T-helper 2 cell treated with Interferon-gamma antibody and Interleukin-4, amounts not matched to agents 5 μg/mL and 100 μg/mL, for 36 hours (primary cell): ENCODE measurements around the gene PHLDB1.

Experiments used
- DNase-seq: peaks from one replicate; pipeline ENCODE4 v3.0.0; 2021; ENCODE audit warnings: low spot score
- H3K27ac Mint-ChIP-seq: one replicate; pipeline ENCODE4 v1.8.0; 2021; ENCODE audit warnings: mild to moderate bottlenecking, mixed read lengths
- H3K27me3 Mint-ChIP-seq: one replicate; pipeline ENCODE4 v1.8.0; 2021; ENCODE audit warnings: low read depth, mixed read lengths
- H3K36me3 Mint-ChIP-seq: one replicate; pipeline ENCODE4 v1.8.0; 2021; ENCODE audit warnings: low read depth, mixed read lengths
- H3K4me1 Mint-ChIP-seq: one replicate; pipeline ENCODE4 v1.8.0; 2021; ENCODE audit warnings: low read depth, mixed read lengths
- H3K4me3 Mint-ChIP-seq: one replicate; pipeline ENCODE4 v1.8.0; 2022; ENCODE audit warnings: mild to moderate bottlenecking, moderate library complexity, mixed read lengths
- H3K9me3 Mint-ChIP-seq: one replicate; pipeline ENCODE4 v1.8.0; 2021; ENCODE audit warnings: mixed read lengths

Gene PHLDB1

DNA sequence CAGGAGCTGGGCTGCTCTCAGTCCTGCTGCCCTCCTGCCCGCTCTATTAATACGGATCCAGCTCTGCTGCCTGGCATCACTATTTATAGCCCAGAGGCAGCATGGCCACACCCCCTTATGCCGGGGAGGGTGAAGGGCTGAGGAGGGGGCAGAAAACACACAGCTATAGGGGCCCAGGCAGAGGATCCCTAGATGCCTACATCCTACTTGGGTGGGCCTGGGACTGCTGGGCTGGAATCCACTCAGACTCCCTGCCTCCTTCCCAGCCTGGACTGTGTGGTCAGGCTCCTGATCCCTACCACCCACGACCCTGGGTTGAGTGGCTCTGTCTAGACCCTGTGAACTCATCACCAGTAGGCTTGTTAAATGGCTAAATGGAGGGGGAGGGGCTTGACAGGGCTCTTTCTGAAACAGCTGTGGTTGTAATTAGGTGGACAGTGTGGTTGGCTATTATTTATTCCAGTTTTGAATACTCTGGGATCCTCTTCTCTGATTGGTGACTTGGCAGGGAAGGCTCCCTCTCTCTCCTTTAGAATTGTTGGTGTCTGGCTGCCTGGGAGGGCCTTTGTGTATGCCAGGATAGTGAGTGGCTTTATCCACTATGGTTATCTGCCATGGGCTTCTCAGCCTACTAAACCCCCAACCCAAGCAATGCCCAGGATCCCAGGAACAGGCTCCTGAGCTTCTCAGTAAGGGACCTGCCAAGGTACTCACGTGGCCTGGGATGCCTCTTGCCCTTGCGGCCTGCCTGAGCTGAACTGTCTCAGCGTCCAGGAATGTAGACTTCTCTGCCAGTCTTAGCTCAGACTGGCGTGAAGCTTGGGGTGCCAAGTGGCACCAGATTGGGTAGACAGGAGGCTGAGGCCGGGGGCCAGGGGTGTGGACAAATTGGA, 15.2 kb downstream of the PHLDB1 start:
- peaks cover 1% of the 10 kb centered on the region for H3K4me1 Mint-ChIP-seq
- peaks cover 28% of the 10 kb centered on the region for H3K27me3 Mint-ChIP-seq
- no peak overlapping the region for H3K27ac Mint-ChIP-seq
- H3K36me3 Mint-ChIP-seq: no peaks in the 10 kb centered on the region
- H3K4me3 Mint-ChIP-seq: no peak overlapping the region
- no peaks in the 10 kb centered on the region for H3K9me3 Mint-ChIP-seq
- DNase-seq: no peak

DNA sequence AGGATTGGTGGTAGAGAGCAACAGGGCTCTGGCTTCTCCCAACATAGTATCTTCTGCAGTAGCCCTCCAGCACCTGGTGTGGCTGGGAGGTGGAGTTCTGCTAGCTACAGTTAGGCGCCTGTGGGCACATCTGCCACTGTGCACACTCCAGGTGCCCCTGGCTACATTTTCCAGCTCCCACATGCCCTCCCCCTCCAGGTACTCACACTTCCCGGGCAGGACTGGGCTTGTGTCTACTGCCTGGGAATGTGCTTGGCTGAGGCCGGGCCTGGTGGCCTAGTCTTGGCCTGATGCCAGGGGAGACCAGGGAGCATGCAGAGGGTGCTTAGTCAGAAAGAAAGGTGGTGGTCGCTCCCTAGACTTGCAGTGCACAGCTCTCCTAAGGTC, 15.8 kb downstream of the PHLDB1 start:
- Mint-ChIP-seq H3K4me1 (peaks cover 1% of the 10 kb centered on the region), H3K36me3 (no peaks in the 10 kb centered on the region), H3K4me3 (no peak overlapping the region), H3K9me3 (no peaks in the 10 kb centered on the region), H3K27ac (no peak overlapping the region), H3K27me3 (peaks cover 28% of the 10 kb centered on the region)
- no peak for DNase-seq

DNA sequence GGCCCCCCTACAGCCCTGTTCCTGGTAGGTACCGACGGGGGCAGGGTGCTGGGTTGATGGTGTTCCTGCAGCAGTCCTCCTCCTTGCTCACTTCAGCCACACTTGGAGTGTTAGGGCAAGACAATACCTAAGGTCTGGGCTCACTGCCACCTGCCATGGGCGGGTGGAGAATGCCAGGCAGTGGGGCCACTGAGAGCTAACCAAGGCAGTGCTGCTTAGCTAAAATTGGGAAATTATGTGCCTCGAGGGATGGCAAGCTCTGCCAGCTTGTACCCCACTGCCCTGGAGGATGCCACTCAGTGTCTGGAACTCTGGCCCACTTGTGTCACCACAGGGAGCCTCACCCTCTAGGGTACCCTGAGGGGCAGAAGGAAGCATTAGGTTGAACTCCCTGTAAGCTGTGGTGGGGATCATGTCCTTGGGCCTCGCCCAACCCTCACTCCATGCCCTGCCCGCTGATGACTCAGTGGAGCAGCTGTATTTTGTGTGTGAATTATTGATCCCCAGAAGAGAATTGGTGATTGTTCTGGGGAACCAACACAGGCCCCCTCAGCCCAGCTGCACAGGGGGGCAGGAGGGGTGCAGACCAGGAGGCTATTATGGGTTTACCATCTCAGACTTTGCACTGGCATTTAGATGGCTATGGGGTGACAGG, 17.7 kb downstream of the PHLDB1 start:
- no peak overlapping the region for H3K27ac Mint-ChIP-seq
- H3K4me3 Mint-ChIP-seq: no peak overlapping the region
- H3K9me3 Mint-ChIP-seq: no peaks in the 10 kb centered on the region
- no peaks in the 10 kb centered on the region for H3K36me3 Mint-ChIP-seq
- H3K4me1 Mint-ChIP-seq: peaks cover 1% of the 10 kb centered on the region
- no peak for DNase-seq
- H3K27me3 Mint-ChIP-seq: peaks cover 22% of the 10 kb centered on the region

DNA sequence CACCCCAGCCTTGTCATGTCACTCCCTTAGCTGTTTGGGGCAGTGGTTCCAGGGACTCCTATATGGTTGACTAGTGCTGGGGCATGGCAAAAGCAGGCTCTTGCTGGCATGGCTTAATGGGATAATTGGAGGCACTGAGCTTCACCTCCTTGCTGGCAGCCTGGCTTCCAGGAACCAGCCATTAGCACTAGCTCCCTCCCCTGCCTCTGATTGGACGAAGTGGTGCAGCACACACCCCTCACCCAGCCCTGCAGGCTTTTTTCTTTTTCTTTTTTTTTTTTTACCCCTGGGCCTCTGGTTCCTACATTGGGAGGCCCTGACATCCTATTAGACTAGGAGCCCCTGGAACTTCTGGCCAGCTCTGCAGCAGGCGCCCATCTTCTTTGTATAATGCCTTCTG, 18.6 kb downstream of the PHLDB1 start:
- no peaks in the 10 kb centered on the region for H3K36me3 Mint-ChIP-seq
- no peak for DNase-seq
- H3K27me3 Mint-ChIP-seq: peaks cover 15% of the 10 kb centered on the region
- no peaks in the 10 kb centered on the region for H3K9me3 Mint-ChIP-seq
- no peaks in the 10 kb centered on the region for H3K4me1 Mint-ChIP-seq
- no peak overlapping the region for H3K4me3 Mint-ChIP-seq
- H3K27ac Mint-ChIP-seq: no peak overlapping the region

DNA sequence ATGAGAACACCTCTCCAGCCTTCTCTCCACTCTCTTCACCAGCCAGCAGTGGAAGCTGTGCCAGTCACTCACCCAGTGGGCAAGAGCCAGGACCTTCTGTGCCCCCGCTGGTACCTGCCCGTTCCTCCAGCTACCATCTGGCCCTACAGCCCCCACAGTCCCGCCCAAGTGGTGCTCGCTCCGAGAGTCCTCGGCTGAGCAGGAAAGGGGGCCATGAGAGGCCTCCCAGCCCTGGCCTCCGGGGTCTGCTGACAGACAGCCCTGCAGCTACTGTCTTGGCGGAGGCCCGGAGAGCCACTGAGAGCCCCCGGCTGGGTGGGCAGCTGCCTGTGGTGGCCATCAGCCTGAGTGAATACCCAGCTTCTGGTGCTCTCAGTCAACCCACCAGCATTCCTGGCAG, 20.2 kb downstream of the PHLDB1 start:
- no peaks in the 10 kb centered on the region for H3K9me3 Mint-ChIP-seq
- no peak overlapping the region for H3K4me3 Mint-ChIP-seq
- no peaks in the 10 kb centered on the region for H3K36me3 Mint-ChIP-seq
- H3K4me1 Mint-ChIP-seq: no peaks in the 10 kb centered on the region
- peaks cover 7% of the 10 kb centered on the region for H3K27me3 Mint-ChIP-seq
- DNase-seq: no peak
- H3K27ac Mint-ChIP-seq: no peak overlapping the region

DNA sequence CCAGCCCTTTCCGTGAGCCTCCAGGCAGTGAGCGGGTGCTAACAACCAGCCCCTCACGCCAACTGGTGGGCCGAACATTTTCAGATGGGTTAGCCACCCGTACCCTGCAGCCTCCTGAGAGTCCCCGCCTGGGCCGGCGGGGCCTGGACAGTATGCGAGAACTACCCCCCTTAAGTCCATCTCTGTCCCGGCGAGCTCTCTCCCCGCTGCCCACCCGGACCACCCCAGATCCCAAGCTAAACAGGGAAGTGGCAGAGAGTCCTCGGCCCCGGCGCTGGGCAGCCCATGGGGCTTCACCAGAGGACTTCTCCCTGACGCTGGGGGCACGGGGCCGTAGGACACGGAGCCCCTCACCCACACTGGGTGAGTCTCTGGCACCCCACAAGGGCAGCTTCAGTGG, 20.6 kb downstream of the PHLDB1 start:
- Mint-ChIP-seq H3K27ac (no peak overlapping the region), H3K9me3 (no peaks in the 10 kb centered on the region), H3K36me3 (no peaks in the 10 kb centered on the region), H3K4me1 (no peaks in the 10 kb centered on the region), H3K4me3 (no peak overlapping the region), H3K27me3 (peaks cover 5% of the 10 kb centered on the region)
- DNase-seq: no peak

DNA sequence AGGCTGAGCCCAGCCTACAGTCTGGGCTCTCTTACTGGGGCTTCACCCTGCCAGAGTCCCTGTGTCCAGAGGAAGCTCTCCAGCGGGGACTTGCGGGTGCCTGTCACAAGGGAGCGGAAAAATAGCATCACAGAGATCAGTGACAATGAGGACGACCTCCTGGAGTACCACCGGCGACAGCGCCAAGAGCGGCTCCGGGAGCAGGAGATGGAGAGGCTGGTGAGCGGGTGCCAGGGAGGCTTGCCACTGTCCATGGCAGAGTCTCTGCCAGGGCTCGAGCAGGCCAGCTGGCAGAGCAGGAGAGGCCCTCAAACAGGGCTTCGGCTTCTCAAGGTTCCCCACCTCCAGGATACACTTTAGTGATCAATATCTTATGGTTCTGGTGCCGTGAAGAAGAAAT, 21.0 kb downstream of the PHLDB1 start:
- no peak for DNase-seq
- H3K4me3 Mint-ChIP-seq: no peak overlapping the region
- no peaks in the 10 kb centered on the region for H3K9me3 Mint-ChIP-seq
- no peak overlapping the region for H3K27ac Mint-ChIP-seq
- no peaks in the 10 kb centered on the region for H3K4me1 Mint-ChIP-seq
- H3K27me3 Mint-ChIP-seq: peaks cover 3% of the 10 kb centered on the region
- H3K36me3 Mint-ChIP-seq: no peaks in the 10 kb centered on the region

DNA sequence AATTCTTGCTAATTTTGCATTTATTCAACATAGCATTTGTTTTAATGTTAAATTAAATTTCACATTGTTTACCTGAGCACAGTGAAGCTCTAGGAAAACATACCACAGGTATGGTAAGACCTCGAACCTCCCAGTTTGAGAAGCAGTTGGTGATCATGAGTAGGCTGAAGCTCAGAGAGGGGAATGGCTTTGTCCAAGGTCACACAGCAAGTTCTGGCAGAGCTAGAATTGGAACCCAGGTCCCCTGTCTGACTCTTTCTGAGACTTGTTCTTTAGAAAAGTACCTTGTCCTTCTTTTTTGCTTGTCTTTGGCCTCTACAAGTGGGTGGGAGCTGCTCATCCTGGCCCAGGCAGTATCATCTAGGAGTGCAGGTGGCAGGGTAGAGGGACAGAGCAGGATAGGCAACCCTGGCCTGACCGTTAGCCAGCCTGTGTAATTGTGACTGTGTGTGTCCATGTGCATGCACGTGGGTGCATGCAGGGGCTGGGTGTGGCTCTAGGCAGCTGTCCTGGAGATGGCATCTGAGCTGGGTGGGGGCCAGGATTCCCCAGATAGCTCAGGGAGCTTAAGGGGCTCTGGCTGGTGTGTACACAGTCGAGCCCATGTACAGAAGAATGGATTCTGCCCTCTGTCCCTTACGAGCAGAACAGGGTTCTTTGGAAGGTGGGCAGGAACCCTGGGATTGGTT, 21.6 kb downstream of the PHLDB1 start:
- Mint-ChIP-seq H3K4me1 (no peaks in the 10 kb centered on the region), H3K9me3 (no peaks in the 10 kb centered on the region), H3K27ac (no peak overlapping the region)

DNA sequence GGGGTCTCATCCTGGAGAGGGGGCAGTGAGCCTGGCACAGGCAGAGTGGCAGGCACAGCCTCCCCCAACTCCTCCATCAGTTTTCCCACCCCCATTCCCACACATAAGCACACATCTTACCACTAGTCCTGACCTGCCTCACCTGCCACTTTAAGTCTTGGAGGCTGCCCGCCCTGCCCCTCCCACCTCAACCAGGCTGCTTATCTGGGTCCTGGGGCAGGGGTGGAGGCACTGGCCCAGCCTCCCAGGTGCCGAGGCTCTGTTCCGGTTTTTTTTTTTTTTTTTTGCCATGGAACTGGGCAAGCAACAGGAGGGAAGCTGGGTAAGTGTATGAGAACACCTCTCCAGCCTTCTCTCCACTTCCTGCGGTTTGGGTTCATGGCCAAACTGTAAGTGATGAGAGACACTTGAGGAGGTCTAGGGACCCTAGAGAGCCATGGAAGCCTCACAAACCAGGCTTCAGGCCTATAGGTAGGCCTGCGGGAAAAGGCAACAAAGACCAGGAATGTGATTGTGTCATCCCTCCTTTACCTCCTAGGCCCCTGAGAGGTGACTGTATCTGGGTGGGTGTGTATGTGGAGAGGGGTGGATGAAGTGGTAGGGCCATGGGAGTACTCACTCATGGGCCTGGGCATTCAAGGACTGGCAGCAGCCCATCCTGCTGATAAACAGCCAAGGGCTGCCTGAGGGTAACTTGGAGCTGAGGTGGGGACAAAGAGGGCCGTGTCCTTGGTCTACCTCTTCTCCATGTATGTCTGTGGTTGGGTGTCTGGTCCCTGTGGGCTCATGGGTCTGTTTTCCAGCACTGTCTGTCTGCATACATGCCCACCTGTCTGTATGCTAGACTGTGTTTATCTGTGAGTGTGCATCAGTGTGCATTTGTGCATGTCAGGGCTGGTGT, 22.6 kb downstream of the PHLDB1 start:
- Mint-ChIP-seq H3K36me3 (no peaks in the 10 kb centered on the region), H3K27ac (no peak overlapping the region), H3K4me3 (no peak overlapping the region), H3K4me1 (no peaks in the 10 kb centered on the region), H3K27me3 (peaks cover 3% of the 10 kb centered on the region), H3K9me3 (no peaks in the 10 kb centered on the region)
- DNase-seq: no peak

More for the DNA sequence above, 21.6 kb downstream of the PHLDB1 start:
- DNase-seq: no peak
- Mint-ChIP-seq H3K27me3 (peaks cover 3% of the 10 kb centered on the region), H3K36me3 (no peaks in the 10 kb centered on the region), H3K4me3 (no peak overlapping the region)

DNA sequence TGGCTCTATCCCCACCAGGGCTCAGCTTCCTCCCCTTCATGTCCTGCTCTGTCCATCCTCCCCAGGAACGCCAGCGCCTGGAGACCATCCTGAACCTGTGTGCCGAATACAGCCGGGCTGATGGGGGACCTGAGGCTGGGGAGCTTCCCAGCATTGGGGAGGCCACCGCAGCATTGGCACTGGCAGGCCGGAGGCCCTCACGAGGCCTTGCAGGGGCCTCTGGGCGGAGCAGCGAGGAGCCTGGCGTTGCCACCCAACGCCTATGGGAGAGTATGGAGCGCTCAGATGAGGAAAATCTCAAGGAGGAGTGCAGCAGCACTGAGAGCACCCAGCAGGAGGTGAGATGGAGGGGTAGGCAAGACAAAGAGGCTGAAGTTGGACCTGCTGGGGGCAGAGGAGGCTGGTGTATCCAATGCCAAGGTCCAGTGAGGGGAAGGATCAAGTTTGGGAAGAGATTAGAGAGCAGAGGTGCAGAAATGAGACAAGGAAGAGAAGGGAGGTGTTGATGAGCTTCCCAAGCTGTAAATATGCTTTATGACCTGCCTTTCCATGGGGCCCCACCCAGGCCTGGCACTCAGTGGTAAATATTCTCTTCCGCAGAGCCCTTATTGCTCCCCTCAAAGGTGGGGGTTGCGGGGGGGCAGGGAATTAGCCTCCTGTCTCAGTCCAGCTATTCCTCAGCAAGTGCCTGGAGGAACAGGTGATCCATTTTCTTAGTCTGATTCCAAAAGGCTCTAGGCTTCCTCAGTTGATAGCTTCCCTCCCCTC, 23.9 kb downstream of the PHLDB1 start:
- H3K27me3 Mint-ChIP-seq: peaks cover 7% of the 10 kb centered on the region
- DNase-seq: no peak
- no peaks in the 10 kb centered on the region for H3K4me1 Mint-ChIP-seq
- H3K9me3 Mint-ChIP-seq: no peaks in the 10 kb centered on the region
- no peak overlapping the region for H3K27ac Mint-ChIP-seq
- H3K4me3 Mint-ChIP-seq: no peak overlapping the region
- H3K36me3 Mint-ChIP-seq: no peaks in the 10 kb centered on the region

DNA sequence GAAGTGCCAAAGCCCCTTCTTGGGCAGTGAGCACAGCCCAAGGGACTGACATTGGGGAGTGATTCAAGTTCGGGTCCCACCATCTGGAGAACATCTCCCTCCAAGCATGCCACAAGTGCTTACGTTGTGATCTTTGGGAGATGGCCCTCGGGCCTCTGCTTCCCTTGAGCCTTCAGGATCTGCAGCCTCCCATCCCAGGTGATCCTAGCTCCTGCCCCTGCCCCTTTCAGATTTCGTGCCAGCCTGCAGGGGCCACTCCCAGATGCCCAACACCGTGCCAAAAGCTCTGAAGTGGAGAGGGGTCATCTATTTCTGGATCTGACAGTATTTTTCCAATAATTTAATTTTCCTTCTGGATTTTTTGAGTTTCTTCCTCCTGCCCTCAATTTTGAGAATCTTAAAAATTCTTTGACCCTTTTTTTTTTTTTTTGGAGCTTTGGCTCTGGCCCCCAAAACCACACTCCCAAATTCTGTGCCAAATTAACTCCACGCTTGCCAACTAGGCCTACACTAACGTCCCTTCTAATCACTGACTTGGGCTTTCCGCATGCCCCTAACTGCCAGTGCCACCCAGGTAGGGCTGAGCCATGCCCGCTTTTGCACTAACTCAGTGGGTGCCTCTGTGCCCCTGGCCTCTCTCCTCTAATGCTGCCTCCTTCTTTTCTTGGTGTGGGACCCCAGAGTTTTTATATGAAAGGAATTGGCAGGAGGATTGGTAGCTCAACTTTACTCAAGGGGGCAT, 25.3 kb downstream of the PHLDB1 start:
- peaks cover 7% of the 10 kb centered on the region for H3K27me3 Mint-ChIP-seq
- H3K4me3 Mint-ChIP-seq: no peak overlapping the region
- H3K27ac Mint-ChIP-seq: no peak overlapping the region
- H3K36me3 Mint-ChIP-seq: no peaks in the 10 kb centered on the region
- H3K4me1 Mint-ChIP-seq: no peaks in the 10 kb centered on the region
- no peaks in the 10 kb centered on the region for H3K9me3 Mint-ChIP-seq
- no peak for DNase-seq

DNA sequence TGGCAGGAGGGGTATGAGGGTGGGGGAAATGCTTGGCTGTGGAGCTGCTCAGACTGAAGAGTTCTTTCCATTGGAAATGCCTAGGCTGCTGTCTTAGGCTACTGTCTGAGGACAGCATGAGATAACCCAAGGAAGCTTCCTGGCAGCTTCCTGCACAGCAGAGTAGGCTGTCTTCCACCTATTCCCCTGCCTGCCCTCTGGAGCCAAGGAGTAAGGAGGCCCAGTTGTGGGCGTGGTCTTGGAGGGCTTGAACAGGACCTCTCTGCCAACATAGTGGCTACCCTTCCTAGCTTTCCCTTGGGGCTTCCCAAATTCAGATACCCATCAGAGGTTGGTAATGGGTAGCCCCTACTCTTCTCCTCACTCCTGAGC, 25.9 kb downstream of the PHLDB1 start:
- no peak for DNase-seq
- peaks cover 7% of the 10 kb centered on the region for H3K27me3 Mint-ChIP-seq
- H3K4me3 Mint-ChIP-seq: no peak overlapping the region
- H3K36me3 Mint-ChIP-seq: no peaks in the 10 kb centered on the region
- H3K9me3 Mint-ChIP-seq: no peaks in the 10 kb centered on the region
- H3K4me1 Mint-ChIP-seq: no peaks in the 10 kb centered on the region
- no peak overlapping the region for H3K27ac Mint-ChIP-seq
